Testis (tissue), 3 donors: Measurements from ENCODE around the gene SLC12A9. TPM values are rescaled to one million over a fixed set of nuclear protein-coding genes. Genes with fewer than 3 reads are reported as not detected.

ENCODE experiments used
- DNase-seq: peaks from one replicate; pipeline ENCODE4 v3.0.0-alpha.2; 2019
- H3K27ac ChIP-seq, 2 donors: fragments of 200-600 bp; sonication (generic); one replicate each; pipeline ENCODE4 v1.5.1; 2019
- H3K27me3 ChIP-seq: fragments of 200-600 bp; sonication (generic); one replicate; pipeline ENCODE4 v1.5.1; 2019
- H3K36me3 ChIP-seq: fragments of 200-600 bp; sonication (generic); one replicate; pipeline ENCODE4 v1.5.1; 2017; ENCODE audit warnings: low read depth; ENCODE audit errors: missing control alignments
- H3K4me1 ChIP-seq: fragments of 200-600 bp; sonication (generic); one replicate; pipeline ENCODE4 v1.5.1; 2019
- H3K4me3 ChIP-seq, 2 donors: fragments of 200-600 bp; sonication (generic); one replicate each; pipeline ENCODE4 v1.5.1; 2017 to 2019
- H3K9me3 ChIP-seq: fragments of 200-600 bp; sonication (generic); one replicate; pipeline ENCODE4 v1.5.1; 2017
- POLR2A ChIP-seq: fragments of 450-650 bp; IDR thresholded peaks from one replicate; pipeline ENCODE4 v1.6.1; 2017; ENCODE audit warnings: antibody characterized with exemption, mild to moderate bottlenecking, moderate library complexity
- WGBS, 2 donors: methylation state at CpG; one replicate each; pipeline ENCODE4 v1.1.5; 2018; 5-methylcytosine and 5-hydroxymethylcytosine counted together
- intact Hi-C: fragments of 100-400 bp; cut with DNase I; formaldehyde crosslinking; loops from one replicate; pipeline ENCODE4 v1.15.1; 2023; ENCODE audit warnings: low total_unique reads
- polyA plus RNA-seq: library from polyadenylated mRNA; stranded (reverse); fragments of 350-450 nt; fragmentation: Illumina TruSeq; extraction: RNeasy Lipid Tissue Mini Kit (QIAGEN cat#74804); gene quantifications from one replicate; pipeline ENCODE4 v1.2.3, GENCODE V29; 2014; ENCODE audit warnings: low read depth, low replicate concordance; ENCODE audit not compliant: insufficient read depth
- total RNA-seq, 2 donors: library from RNA; depleted of rRNA; stranded (reverse); fragments of >200 nt; gene quantifications; one replicate each; pipeline ENCODE4 v1.2.3, GENCODE V29; 2016
- TF ChIP-seq, protein P1 (sequence below), 3 experiments: fragments of 450-650 bp in 2 of 3; fragments of 200-600 bp in 1 of 3; sonication (generic) in 1 of 3; IDR thresholded peaks; one replicate each; pipeline ENCODE4 v1.5.1; 2016 to 2019; ENCODE audit warnings: antibody characterized with exemption in 3 of 3, mild to moderate bottlenecking in 2 of 3, moderate library complexity in 1 of 3

Gene SLC12A9
- total and polyA plus RNA-seq, 3 donors from 2014 or later, result 12.8 to 18.9 (median 13.8) TPM

DNA sequence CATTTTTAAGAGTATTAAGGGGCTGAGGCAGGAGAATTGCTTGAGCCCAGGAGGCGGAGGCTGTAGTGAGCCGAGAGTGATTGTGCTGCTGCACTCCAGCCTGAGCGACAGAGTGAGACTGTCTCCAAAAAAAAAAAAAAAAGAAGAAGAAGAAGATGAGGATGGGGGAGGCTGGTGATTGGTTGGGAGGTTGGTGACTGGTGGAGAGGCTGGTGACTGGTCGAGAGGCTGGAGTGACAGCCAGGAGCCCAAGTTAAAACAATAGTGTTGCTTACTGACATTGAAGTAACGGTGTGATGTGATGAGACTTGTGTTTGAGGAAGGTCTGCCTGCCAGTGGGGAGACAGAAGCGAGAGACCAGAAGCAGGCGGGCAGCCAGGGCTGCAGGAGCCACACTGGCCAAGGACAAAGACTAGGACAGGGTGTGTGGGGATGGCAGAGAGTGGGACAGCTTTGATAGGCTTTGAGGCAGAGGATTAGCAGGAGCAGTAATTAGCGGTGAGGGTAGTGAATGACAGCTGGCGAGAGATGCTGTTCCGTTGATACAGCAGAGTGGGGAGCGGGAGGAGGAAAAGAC, 27.3 kb downstream of the SLC12A9 start:
- Histone ChIP-seq H3K27ac (no peak overlapping the region), H3K4me1 (peaks cover 21% of the 10 kb centered on the region), H3K4me3 (no peak overlapping the region), H3K36me3 (no peaks in the 10 kb centered on the region), H3K9me3 (no peaks in the 10 kb centered on the region), H3K27me3 (no peaks in the 10 kb centered on the region)
- TF ChIP-seq, protein P1, sequence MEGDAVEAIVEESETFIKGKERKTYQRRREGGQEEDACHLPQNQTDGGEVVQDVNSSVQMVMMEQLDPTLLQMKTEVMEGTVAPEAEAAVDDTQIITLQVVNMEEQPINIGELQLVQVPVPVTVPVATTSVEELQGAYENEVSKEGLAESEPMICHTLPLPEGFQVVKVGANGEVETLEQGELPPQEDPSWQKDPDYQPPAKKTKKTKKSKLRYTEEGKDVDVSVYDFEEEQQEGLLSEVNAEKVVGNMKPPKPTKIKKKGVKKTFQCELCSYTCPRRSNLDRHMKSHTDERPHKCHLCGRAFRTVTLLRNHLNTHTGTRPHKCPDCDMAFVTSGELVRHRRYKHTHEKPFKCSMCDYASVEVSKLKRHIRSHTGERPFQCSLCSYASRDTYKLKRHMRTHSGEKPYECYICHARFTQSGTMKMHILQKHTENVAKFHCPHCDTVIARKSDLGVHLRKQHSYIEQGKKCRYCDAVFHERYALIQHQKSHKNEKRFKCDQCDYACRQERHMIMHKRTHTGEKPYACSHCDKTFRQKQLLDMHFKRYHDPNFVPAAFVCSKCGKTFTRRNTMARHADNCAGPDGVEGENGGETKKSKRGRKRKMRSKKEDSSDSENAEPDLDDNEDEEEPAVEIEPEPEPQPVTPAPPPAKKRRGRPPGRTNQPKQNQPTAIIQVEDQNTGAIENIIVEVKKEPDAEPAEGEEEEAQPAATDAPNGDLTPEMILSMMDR (IDR thresholded peaks at IDR 0.05), result no peak
- TF ChIP-seq POLR2A, result no peak
- whole genome bisulfite sequencing, 2 donors, result 62 to 79% methylated on average over 11 of the region's 11 CpGs
- no peak for DNase-seq
- intact Hi-C loops, result no loop called here

DNA sequence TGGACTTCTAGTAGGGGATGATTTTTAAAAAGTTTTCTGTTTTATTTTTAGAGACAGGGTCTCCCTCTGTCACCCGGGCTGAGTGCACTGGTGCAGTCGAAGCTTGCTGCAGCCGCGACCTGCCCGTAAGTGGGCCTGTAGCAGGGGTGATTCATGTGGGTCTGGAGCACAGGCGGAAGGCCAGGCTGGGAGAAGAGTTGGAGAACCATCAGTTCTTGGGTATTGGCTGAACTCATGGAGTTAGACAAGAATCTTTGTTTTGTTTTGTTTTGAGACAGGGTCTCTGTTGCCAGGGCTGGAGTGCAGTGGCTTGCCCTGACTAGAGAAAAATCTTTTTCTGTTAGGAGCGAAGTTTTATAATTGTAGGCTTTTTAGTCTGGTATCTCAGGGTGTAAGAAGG, 28.1 kb downstream of the SLC12A9 start:
- intact Hi-C loops, result no loop called here
- Histone ChIP-seq H3K4me1 (peaks cover 21% of the 10 kb centered on the region), H3K4me3 (no peak overlapping the region), H3K27ac (no peak overlapping the region), H3K9me3 (no peaks in the 10 kb centered on the region), H3K36me3 (no peaks in the 10 kb centered on the region), H3K27me3 (no peaks in the 10 kb centered on the region)
- WGBS, 2 donors, result 86% methylated on average over 7 of the region's 7 CpGs
- no peak for DNase-seq
- TF ChIP-seq, protein P1 (IDR thresholded peaks at IDR 0.05), result no peak
- TF ChIP-seq POLR2A, result no peak

DNA sequence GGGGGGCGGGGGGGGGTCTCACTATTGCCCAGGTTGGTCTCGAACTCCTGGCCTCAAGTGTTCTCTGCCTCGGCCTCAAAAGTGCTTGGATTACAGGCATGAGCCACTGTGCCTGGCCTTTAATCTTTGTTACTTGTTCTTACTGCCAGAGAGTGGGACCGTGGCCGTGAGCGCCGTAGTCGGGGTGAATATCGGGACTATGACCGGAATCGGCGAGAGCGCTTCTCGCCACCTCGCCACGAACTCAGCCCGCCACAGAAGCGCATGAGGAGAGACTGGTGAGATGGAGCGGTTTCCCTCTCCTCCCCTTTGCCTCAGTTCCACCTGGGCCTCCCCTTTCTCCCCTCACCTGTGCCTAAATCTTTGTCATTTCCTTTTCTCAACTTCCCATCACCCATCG, 28.6 kb downstream of the SLC12A9 start:
- 95 to 96% methylated on average over 20 of the region's 20 CpGs for WGBS, 2 donors
- Histone ChIP-seq H3K4me3 (no peak overlapping the region), H3K36me3 (no peaks in the 10 kb centered on the region), H3K27ac (no peak overlapping the region), H3K4me1 (peaks cover 16% of the 10 kb centered on the region), H3K9me3 (no peaks in the 10 kb centered on the region), H3K27me3 (no peaks in the 10 kb centered on the region)
- DNase-seq, result no peak
- intact Hi-C loops, result no loop called here
- no peak for TF ChIP-seq POLR2A
- TF ChIP-seq, protein P1 (IDR thresholded peaks at IDR 0.05), result no peak

DNA sequence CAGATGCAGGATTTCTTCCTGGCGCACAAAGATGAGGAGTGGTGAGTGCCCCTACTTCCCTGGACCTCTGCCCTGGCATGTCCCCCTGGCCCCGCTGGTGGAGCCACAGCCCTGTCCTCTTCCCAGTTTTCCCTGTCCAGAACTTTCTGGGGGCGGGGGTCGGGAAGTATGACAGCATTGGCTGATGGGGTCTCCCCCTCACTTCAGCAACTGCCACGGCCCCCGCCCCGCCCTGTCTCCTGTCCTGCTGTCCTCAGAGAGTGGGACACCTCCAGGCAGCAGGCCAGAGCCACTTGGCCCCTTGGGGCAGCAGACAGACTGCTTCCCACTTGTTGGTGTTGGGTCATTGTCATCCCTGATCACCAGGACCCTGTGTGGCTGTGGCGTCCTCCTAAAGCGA, 29.7 kb downstream of the SLC12A9 start:
- WGBS, 2 donors, result 91 to 93% methylated on average over 6 to 9 of the region's 9 CpGs
- Histone ChIP-seq H3K9me3 (no peaks in the 10 kb centered on the region), H3K27ac (no peak overlapping the region), H3K4me3 (no peak overlapping the region), H3K27me3 (no peaks in the 10 kb centered on the region), H3K36me3 (no peaks in the 10 kb centered on the region), H3K4me1 (peaks cover 5% of the 10 kb centered on the region)
- no peak for DNase-seq
- intact Hi-C loops, result no loop called here
- no peak for TF ChIP-seq POLR2A
- TF ChIP-seq, protein P1 (IDR thresholded peaks at IDR 0.05), result no peak
